Measurements from ENCODE around the gene LSM5. TPM values are rescaled to one million over a fixed set of nuclear protein-coding genes. Genes with fewer than 3 reads are reported as not detected.

LSM5 gene
- total and polyA plus RNA-seq, 9 of the 15 experiments (the other 6 are each of a cell fraction or from before 2014, with no cell fraction given) = 36.3 to 620 (median 186) TPM

GRCh38 chr7:32500922-32501341 lies 10.8 kb upstream of the LSM5 start (continued):
- TF ChIP-seq THAP7 (CRISPR knock-in tag; IDR thresholded peaks at IDR 0.05) (no peak), HIVEP1 (CRISPR knock-in tag; IDR thresholded peaks at IDR 0.05) (no peak), BRD9 (IDR thresholded peaks at IDR 0.05; ENCODE audit: low read depth, partially characterized antibody) (no peak), ZBTB43 (CRISPR knock-in tag; IDR thresholded peaks at IDR 0.05) (no peak), ZNF217 (CRISPR knock-in tag; IDR thresholded peaks at IDR 0.05) (no peak), THRAP3 (IDR thresholded peaks at IDR 0.05; ENCODE audit: borderline replicate concordance) (no peak), ASH1L (IDR thresholded peaks at IDR 0.05; ENCODE audit: borderline replicate concordance, low read depth, partially characterized antibody) (no peak), XRCC5 (IDR thresholded peaks at IDR 0.05; ENCODE audit: low read depth, low read length) (no peak), TOE1 (IDR thresholded peaks at IDR 0.05; ENCODE audit: borderline replicate concordance) (no peak), TOE1 (CRISPR knock-in tag; IDR thresholded peaks at IDR 0.05; ENCODE audit: borderline replicate concordance, low read depth) (no peak), ZNF445 (CRISPR knock-in tag; IDR thresholded peaks at IDR 0.05; ENCODE audit: low read depth) (no peak), POLR2AphosphoS5 (IDR thresholded peaks at IDR 0.05; ENCODE audit: control insufficient read depth, insufficient read depth, low read depth, low read length) (no peak), CCAR2 (IDR thresholded peaks at IDR 0.05; ENCODE audit: low read depth, low read length) (no peak), MXI1 (IDR thresholded peaks at IDR 0.05; ENCODE audit: low read depth, low read length) (no peak), NCOA4 (IDR thresholded peaks at IDR 0.05; ENCODE audit: partially characterized antibody) (no peak), HMG20B (CRISPR knock-in tag; IDR thresholded peaks at IDR 0.05) (no peak), JUND (IDR thresholded peaks at IDR 0.05; ENCODE audit: borderline replicate concordance, low read depth, low read length) (peak; percentile 85), JUND (tag; IDR thresholded peaks at IDR 0.05; ENCODE audit: borderline replicate concordance, low read depth, low read length) (peak; percentile 76; the same call in 2 of the 3 replicates), MTA2 (IDR thresholded peaks at IDR 0.05; ENCODE audit: low read depth) (no peak), HDAC3 (IDR thresholded peaks at IDR 0.05; ENCODE audit: borderline replicate concordance, partially characterized antibody) (no peak), STAG1 (CRISPR knock-in tag; IDR thresholded peaks at IDR 0.05; ENCODE audit: borderline replicate concordance) (no peak), NRF1 (conservative IDR thresholded peaks at IDR 0.05 in 1 of 2, IDR thresholded peaks at IDR 0.05 in 1 of 2) (no peak), MEIS2 (IDR thresholded peaks at IDR 0.05; ENCODE audit: partially characterized antibody) (peak; percentile 83), EWSR1 (IDR thresholded peaks at IDR 0.05; ENCODE audit: borderline replicate concordance, low read depth, partially characterized antibody) (no peak), ZNF695 (CRISPR knock-in tag; IDR thresholded peaks at IDR 0.05) (no peak)
- TF ChIP-seq, protein P1, sequence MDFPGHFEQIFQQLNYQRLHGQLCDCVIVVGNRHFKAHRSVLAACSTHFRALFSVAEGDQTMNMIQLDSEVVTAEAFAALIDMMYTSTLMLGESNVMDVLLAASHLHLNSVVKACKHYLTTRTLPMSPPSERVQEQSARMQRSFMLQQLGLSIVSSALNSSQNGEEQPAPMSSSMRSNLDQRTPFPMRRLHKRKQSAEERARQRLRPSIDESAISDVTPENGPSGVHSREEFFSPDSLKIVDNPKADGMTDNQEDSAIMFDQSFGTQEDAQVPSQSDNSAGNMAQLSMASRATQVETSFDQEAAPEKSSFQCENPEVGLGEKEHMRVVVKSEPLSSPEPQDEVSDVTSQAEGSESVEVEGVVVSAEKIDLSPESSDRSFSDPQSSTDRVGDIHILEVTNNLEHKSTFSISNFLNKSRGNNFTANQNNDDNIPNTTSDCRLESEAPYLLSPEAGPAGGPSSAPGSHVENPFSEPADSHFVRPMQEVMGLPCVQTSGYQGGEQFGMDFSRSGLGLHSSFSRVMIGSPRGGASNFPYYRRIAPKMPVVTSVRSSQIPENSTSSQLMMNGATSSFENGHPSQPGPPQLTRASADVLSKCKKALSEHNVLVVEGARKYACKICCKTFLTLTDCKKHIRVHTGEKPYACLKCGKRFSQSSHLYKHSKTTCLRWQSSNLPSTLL (IDR thresholded peaks at IDR 0.05) = no peak
- TF ChIP-seq, protein P2, sequence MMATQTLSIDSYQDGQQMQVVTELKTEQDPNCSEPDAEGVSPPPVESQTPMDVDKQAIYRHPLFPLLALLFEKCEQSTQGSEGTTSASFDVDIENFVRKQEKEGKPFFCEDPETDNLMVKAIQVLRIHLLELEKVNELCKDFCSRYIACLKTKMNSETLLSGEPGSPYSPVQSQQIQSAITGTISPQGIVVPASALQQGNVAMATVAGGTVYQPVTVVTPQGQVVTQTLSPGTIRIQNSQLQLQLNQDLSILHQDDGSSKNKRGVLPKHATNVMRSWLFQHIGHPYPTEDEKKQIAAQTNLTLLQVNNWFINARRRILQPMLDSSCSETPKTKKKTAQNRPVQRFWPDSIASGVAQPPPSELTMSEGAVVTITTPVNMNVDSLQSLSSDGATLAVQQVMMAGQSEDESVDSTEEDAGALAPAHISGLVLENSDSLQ (IDR thresholded peaks at IDR 0.05) = peak; percentile 56

Data from K562 (cell line).